CD14-positive monocyte (primary cell): Measurements from ENCODE around the gene PIK3R6. TPM values are rescaled to one million over a fixed set of nuclear protein-coding genes. Genes with fewer than 3 reads are reported as not detected.

ENCODE experiments used
- DNase-seq, 3 donors: peaks; one replicate each; pipeline ENCODE4 v3.0.0-alpha.2; 2011 to 2022
- H2AFZ ChIP-seq: 2 replicates; pipeline ENCODE4 v1.6.0; 2012; ENCODE audit warnings: mild to moderate bottlenecking, low read depth, low read length, inconsistent platforms; ENCODE audit not compliant: insufficient read depth, poor library complexity, severe bottlenecking
- H3K27ac ChIP-seq, 2 donors: 1 replicate in 1 of 2; 2 replicates in 1 of 2; pipeline ENCODE4 v1.5.1; 2012 to 2013; ENCODE audit warnings: low read length in 2 of 2, control low read depth in 1 of 2, inconsistent platforms in 1 of 2, low read depth in 1 of 2, mild to moderate bottlenecking in 1 of 2
- H3K27me3 ChIP-seq, 2 donors: one replicate each; pipeline versions ENCODE4 v1.6.0 to v1.6.1; 2011 to 2013; ENCODE audit warnings: low read length in 2 of 2; ENCODE audit not compliant: control insufficient read depth in 2 of 2, insufficient read depth in 2 of 2
- H3K36me3 ChIP-seq, 2 donors: replicated peaks in 1 of 2; 1 replicate in 1 of 2; 2 replicates in 1 of 2; pipeline versions ENCODE4 v1.5.1 to v1.6.1; 2012 to 2013; ENCODE audit warnings: low read length in 2 of 2, control low read depth in 1 of 2, inconsistent platforms in 1 of 2, mild to moderate bottlenecking in 1 of 2; ENCODE audit not compliant: insufficient read depth in 2 of 2, control insufficient read depth in 1 of 2
- H3K4me1 ChIP-seq, 2 donors: 1 replicate in 1 of 2; 2 replicates in 1 of 2; pipeline versions ENCODE4 v1.5.1 to v1.6.1; 2012 to 2013; ENCODE audit warnings: low read length in 2 of 2, control low read depth in 1 of 2, inconsistent platforms in 1 of 2, mild to moderate bottlenecking in 1 of 2, moderate library complexity in 1 of 2; ENCODE audit not compliant: insufficient read depth in 2 of 2, control insufficient read depth in 1 of 2
- H3K4me2 ChIP-seq: replicated peaks from 2 replicates; pipeline ENCODE3; 2012; ENCODE audit warnings: low read length, moderate library complexity, mild to moderate bottlenecking; ENCODE audit not compliant: poor library complexity, severe bottlenecking; ENCODE audit errors: extremely low read depth
- H3K4me3 ChIP-seq, 3 experiments: fragments of 200-600 bp in 1 of 3; sonication (generic) in 1 of 3; replicated peaks in 1 of 3; 1 replicate in 2 of 3; 2 replicates in 1 of 3; pipeline ENCODE4 v1.5.1; 2011 to 2013; ENCODE audit warnings: low read length in 3 of 3, mild to moderate bottlenecking in 3 of 3, control low read depth in 2 of 3, low read depth in 2 of 3, inconsistent platforms in 1 of 3, moderate library complexity in 1 of 3
- H3K79me2 ChIP-seq: 2 replicates; pipeline ENCODE4 v1.6.0; 2012; ENCODE audit warnings: mild to moderate bottlenecking, control low read depth, inconsistent platforms, low read length, moderate library complexity; ENCODE audit not compliant: insufficient read depth
- H3K9ac ChIP-seq: 2 replicates; pipeline ENCODE4 v1.6.0; 2017; ENCODE audit warnings: low read length, mild to moderate bottlenecking; ENCODE audit not compliant: insufficient read depth, poor library complexity, severe bottlenecking
- H3K9me3 ChIP-seq, 2 donors: replicated peaks in 1 of 2; 1 replicate in 1 of 2; 2 replicates in 1 of 2; pipeline versions ENCODE4 v1.5.1 to v1.6.1; 2012 to 2013; ENCODE audit warnings: low read length in 2 of 2, control low read depth in 1 of 2; ENCODE audit not compliant: control insufficient read depth in 1 of 2, insufficient read depth in 1 of 2
- H4K20me1 ChIP-seq: 2 replicates; pipeline ENCODE4 v1.6.0; 2012; ENCODE audit warnings: mild to moderate bottlenecking, low read length, control low read depth, moderate library complexity; ENCODE audit not compliant: insufficient read depth
- H3K27ac Mint-ChIP-seq, 7 donors: one replicate each; pipeline ENCODE4 v1.8.0; 2020; ENCODE audit warnings: mild to moderate bottlenecking in 7 of 7, mixed read lengths in 7 of 7, moderate library complexity in 6 of 7, inconsistent platforms in 2 of 7
- H3K27me3 Mint-ChIP-seq, 3 donors: one replicate each; pipeline ENCODE4 v1.8.0; 2021 to 2022; ENCODE audit warnings: low read depth in 3 of 3, mild to moderate bottlenecking in 3 of 3, mixed read lengths in 3 of 3, moderate library complexity in 3 of 3, inconsistent platforms in 1 of 3
- H3K36me3 Mint-ChIP-seq, 2 donors: one replicate each; pipeline ENCODE4 v1.8.0; 2020; ENCODE audit warnings: mixed read lengths in 2 of 2, inconsistent platforms in 1 of 2, mild to moderate bottlenecking in 1 of 2
- H3K4me1 Mint-ChIP-seq: one replicate; pipeline ENCODE4 v1.8.0; 2020; ENCODE audit warnings: mild to moderate bottlenecking, mixed read lengths
- H3K4me3 Mint-ChIP-seq, 2 donors: one replicate each; pipeline ENCODE4 v1.8.0; 2020; ENCODE audit warnings: mild to moderate bottlenecking in 2 of 2, mixed read lengths in 2 of 2, moderate library complexity in 1 of 2
- H3K9me3 Mint-ChIP-seq, 7 donors: one replicate each; pipeline ENCODE4 v1.8.0; 2020 to 2022; ENCODE audit warnings: mixed read lengths in 7 of 7, mild to moderate bottlenecking in 6 of 7, moderate library complexity in 6 of 7, inconsistent platforms in 2 of 7
- WGBS: methylation state at CpG from one replicate; pipeline ENCODE4 v1.1.5; 2013; ENCODE audit warnings: missing lambda C conversion rate; ENCODE audit not compliant: insufficient coverage; 5-methylcytosine and 5-hydroxymethylcytosine counted together
- intact Hi-C, 2 donors: fragments of 100-400 bp; cut with micrococcal nuclease; formaldehyde crosslinking; loops; one replicate each; pipeline versions ENCODE4 v1.15.0 to v1.15.1; 2023
- polyA plus RNA-seq, 3 donors: library from polyadenylated mRNA; depleted of rRNA in 1 of 3; unstranded in 2 of 3; stranded (reverse) in 1 of 3; fragments of 300-500 nt in 2 of 3; fragments of >200 nt in 1 of 3; fragmentation: Illumina TruSeq in 2 of 3; gene quantifications; 1 replicate in 2 of 3; 2 replicates in 1 of 3; pipeline ENCODE4 v1.2.3, GENCODE V29; 2012 to 2021
- TF ChIP-seq, protein P1 (sequence below): fragments of 200-600 bp; IDR thresholded peaks from one replicate; pipeline ENCODE4 v1.8.0; 2022; ENCODE audit warnings: antibody characterized with exemption, mild to moderate bottlenecking

Gene PIK3R6
- polyA plus RNA-seq, 3 donors = 3.6 to 23.3 (median 5.8) TPM

DNA sequence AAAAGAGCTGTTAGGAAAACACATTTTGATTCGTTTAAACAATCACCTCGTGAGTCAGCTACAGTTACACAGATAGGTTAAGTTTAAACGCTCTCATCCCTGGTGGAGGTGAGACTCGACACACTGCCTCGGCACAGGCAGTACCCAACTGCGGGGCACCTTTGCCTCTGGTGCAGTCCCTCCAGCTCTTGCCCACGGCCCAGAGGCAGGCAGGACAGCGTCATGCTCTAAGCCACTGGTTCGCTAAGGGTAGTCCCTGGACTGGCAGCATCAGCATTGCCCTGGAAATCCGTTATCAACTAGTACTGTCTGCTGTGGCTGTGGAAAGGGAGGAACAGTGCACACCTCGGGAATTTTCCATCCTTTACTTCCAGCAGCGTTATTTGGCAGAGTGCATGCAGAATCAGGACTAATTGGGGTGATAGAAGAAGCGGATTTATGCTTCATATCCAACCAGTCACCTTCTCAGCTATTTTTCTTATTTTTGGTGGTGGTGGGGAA lies 3.7 kb upstream of the PIK3R6 start:
- H3K27ac Mint-ChIP-seq = no peak overlapping the region
- no peaks in the 10 kb centered on the region for H3K36me3 ChIP-seq
- H3K4me1 ChIP-seq = peaks cover 51 to 58% of the 10 kb centered on the region in 2 donors
- H3K4me1 Mint-ChIP-seq = peaks cover 57% of the 10 kb centered on the region
- intact Hi-C loops = no loop called here
- DNase-seq = no peak
- no peak overlapping the region for H3K27ac ChIP-seq
- H3K4me2 ChIP-seq = no peak overlapping the region
- H3K36me3 Mint-ChIP-seq = peaks cover 0 to 2% of the 10 kb centered on the region in 2 donors
- peaks cover 16% of the 10 kb centered on the region for H3K79me2 ChIP-seq
- no peak overlapping the region for H3K9ac ChIP-seq
- no peak overlapping the region for H2AFZ ChIP-seq
- no peaks in the 10 kb centered on the region for H3K9me3 ChIP-seq
- H3K4me3 Mint-ChIP-seq = no peak overlapping the region
- no peak overlapping the region for H3K4me3 ChIP-seq
- no peaks in the 10 kb centered on the region for H3K9me3 Mint-ChIP-seq
- TF ChIP-seq, protein P1, sequence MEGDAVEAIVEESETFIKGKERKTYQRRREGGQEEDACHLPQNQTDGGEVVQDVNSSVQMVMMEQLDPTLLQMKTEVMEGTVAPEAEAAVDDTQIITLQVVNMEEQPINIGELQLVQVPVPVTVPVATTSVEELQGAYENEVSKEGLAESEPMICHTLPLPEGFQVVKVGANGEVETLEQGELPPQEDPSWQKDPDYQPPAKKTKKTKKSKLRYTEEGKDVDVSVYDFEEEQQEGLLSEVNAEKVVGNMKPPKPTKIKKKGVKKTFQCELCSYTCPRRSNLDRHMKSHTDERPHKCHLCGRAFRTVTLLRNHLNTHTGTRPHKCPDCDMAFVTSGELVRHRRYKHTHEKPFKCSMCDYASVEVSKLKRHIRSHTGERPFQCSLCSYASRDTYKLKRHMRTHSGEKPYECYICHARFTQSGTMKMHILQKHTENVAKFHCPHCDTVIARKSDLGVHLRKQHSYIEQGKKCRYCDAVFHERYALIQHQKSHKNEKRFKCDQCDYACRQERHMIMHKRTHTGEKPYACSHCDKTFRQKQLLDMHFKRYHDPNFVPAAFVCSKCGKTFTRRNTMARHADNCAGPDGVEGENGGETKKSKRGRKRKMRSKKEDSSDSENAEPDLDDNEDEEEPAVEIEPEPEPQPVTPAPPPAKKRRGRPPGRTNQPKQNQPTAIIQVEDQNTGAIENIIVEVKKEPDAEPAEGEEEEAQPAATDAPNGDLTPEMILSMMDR = no peak
- no peaks in the 10 kb centered on the region for H3K27me3 ChIP-seq
- WGBS = 93% methylated on average over 6 of the region's 13 CpGs
- H3K27me3 Mint-ChIP-seq = peaks cover 0 to 3% (median 0%) of the 10 kb centered on the region in 3 donors
- peaks cover 5% of the 10 kb centered on the region for H4K20me1 ChIP-seq

DNA sequence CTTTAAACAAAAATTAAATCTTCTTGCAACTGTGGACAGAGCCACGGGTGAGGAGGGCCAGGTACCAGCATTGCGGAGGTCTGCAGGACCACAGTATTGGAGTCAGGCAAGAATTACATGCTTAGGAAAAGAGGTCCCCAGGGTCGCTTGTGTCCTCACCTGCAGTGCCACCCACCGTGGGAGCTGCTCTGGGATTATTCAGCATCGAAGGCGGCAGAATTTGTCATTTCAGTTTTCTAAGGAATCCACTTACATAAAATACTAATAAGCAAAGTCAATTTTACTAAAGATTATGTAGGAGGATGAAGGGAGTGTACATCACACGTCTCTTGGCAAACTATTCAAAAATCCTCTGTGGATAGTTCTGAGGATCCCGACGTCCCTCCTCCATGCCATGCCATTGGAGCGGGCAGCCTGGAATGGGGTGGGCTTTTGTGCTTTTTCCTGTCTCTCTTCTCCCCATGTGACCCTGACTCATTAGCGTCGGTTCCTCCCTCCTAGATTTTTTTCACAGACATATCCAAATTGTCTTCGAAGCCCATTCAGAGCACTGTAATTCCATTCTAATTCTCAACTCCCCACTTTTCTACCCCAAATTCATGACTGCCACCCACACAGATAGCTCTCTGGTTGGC lies 3.0 kb upstream of the PIK3R6 start:
- Histone ChIP-seq H2AFZ (no peak overlapping the region), H3K27me3 (no peaks in the 10 kb centered on the region), H3K9ac (no peak overlapping the region), H3K79me2 (peaks cover 22% of the 10 kb centered on the region), H3K27ac (no peak overlapping the region), H3K4me3 (no peak overlapping the region), H3K4me2 (no peak overlapping the region), H3K4me1 (peaks cover 57 to 64% of the 10 kb centered on the region in 2 donors), H3K9me3 (no peaks in the 10 kb centered on the region), H4K20me1 (no peaks in the 10 kb centered on the region), H3K36me3 (no peaks in the 10 kb centered on the region)
- DNase-seq = no peak
- Mint-ChIP-seq H3K9me3 (no peaks in the 10 kb centered on the region), H3K4me3 (no peak overlapping the region), H3K27ac (no peak overlapping the region), H3K36me3 (peaks cover 2 to 4% of the 10 kb centered on the region in 2 donors), H3K27me3 (peaks cover 0 to 3% (median 0%) of the 10 kb centered on the region in 3 donors), H3K4me1 (peaks cover 63% of the 10 kb centered on the region)
- WGBS = 95% methylated on average over 5 of the region's 13 CpGs
- TF ChIP-seq, protein P1 = no peak
- intact Hi-C loops = no loop called here
